NCI-H524 treated with DMSO at 0.1 percent for 48 hours (cell line): ENCODE data around the gene TBC1D1.

Experiments
- DNase-seq: peaks from one replicate; lab custom pipeline; 2025; lab: John Stamatoyannopoulos, UW

Gene TBC1D1

GRCh38 chr4:37890801-37891259 lies at the start of gene TBC1D1:
TBC1D1 (plus strand) TSS chr4:37891084; CDS start chr4:37902096, 11,012 bp downstream.
- DNase-seq, result no peak

GRCh38 chr4:37844204-37844603 lies 46.7 kb upstream of the TBC1D1 start:
- DNase-seq, result no peak

GRCh38 chr4:37845201-37845600 lies 45.7 kb upstream of the TBC1D1 start:
- DNase-seq, result no peak

GRCh38 chr4:37847311-37847884 lies 43.5 kb upstream of the TBC1D1 start:
- DNase-seq, result no peak

GRCh38 chr4:37852376-37852775 lies 38.5 kb upstream of the TBC1D1 start:
- DNase-seq, result no peak

GRCh38 chr4:37858112-37858511 lies 32.8 kb upstream of the TBC1D1 start:
- no peak for DNase-seq

GRCh38 chr4:37858872-37859271 lies 32.0 kb upstream of the TBC1D1 start:
- no peak for DNase-seq

- DNase-seq, result no peak
These were observed 30.6 kb upstream of the TBC1D1 start for GRCh38 chr4:37860266-37860665.

- no peak for DNase-seq
These were observed 27.9 kb upstream of the TBC1D1 start for GRCh38 chr4:37862961-37863360.

GRCh38 chr4:37864786-37865185 lies 26.1 kb upstream of the TBC1D1 start:
- no peak for DNase-seq

- no peak for DNase-seq
These were observed 25.4 kb upstream of the TBC1D1 start for GRCh38 chr4:37865450-37865849.

GRCh38 chr4:37867102-37867501 lies 23.8 kb upstream of the TBC1D1 start:
- no peak for DNase-seq

- DNase-seq, result no peak
These were observed 22.6 kb upstream of the TBC1D1 start for GRCh38 chr4:37868238-37868637.

- no peak for DNase-seq
These were observed 18.4 kb upstream of the TBC1D1 start for GRCh38 chr4:37872310-37872988.

GRCh38 chr4:37873386-37873785 lies 17.5 kb upstream of the TBC1D1 start:
- no peak for DNase-seq

- no peak for DNase-seq
These were observed 14.7 kb upstream of the TBC1D1 start for GRCh38 chr4:37876156-37876555.

- no peak for DNase-seq
These were observed 11.5 kb upstream of the TBC1D1 start for GRCh38 chr4:37879365-37879764.

GRCh38 chr4:37881811-37882210 lies 9.1 kb upstream of the TBC1D1 start:
- no peak for DNase-seq

GRCh38 chr4:37882665-37883296 lies 8.1 kb upstream of the TBC1D1 start:
- no peak for DNase-seq

- no peak for DNase-seq
These were observed 5.9 kb upstream of the TBC1D1 start for GRCh38 chr4:37884855-37885487.

GRCh38 chr4:37885496-37885895 lies 5.4 kb upstream of the TBC1D1 start:
- DNase-seq, result no peak

- peak; percentile 31 for DNase-seq
These were observed 759 bp upstream of the TBC1D1 start for GRCh38 chr4:37889849-37890800.
